ENCODE results near the gene MYEOV. TPM values are rescaled to one million over a fixed set of nuclear protein-coding genes. Genes with fewer than 3 reads are reported as not detected.

MYEOV gene
- total RNA-seq, 1 experiment from 2014 or later: 1.4 TPM

GRCh38 chr11:69339041-69339733 is 45.2 kb downstream of the MYEOV start (continued):
- TF ChIP-seq AFF4 (CRISPR knock-in tag; IDR thresholded peaks at IDR 0.05; ENCODE audit: borderline replicate concordance) (no peak), MXD4 (CRISPR knock-in tag; IDR thresholded peaks at IDR 0.05; ENCODE audit: borderline replicate concordance) (no peak), RORB (CRISPR knock-in tag; IDR thresholded peaks at IDR 0.05) (no peak), ELF4 (CRISPR knock-in tag; IDR thresholded peaks at IDR 0.05; ENCODE audit: low read depth) (no peak), NFE2L1 (CRISPR knock-in tag; IDR thresholded peaks at IDR 0.05) (no peak), CBFB (CRISPR knock-in tag; IDR thresholded peaks at IDR 0.05; ENCODE audit: low read depth) (no peak)

DNA sequence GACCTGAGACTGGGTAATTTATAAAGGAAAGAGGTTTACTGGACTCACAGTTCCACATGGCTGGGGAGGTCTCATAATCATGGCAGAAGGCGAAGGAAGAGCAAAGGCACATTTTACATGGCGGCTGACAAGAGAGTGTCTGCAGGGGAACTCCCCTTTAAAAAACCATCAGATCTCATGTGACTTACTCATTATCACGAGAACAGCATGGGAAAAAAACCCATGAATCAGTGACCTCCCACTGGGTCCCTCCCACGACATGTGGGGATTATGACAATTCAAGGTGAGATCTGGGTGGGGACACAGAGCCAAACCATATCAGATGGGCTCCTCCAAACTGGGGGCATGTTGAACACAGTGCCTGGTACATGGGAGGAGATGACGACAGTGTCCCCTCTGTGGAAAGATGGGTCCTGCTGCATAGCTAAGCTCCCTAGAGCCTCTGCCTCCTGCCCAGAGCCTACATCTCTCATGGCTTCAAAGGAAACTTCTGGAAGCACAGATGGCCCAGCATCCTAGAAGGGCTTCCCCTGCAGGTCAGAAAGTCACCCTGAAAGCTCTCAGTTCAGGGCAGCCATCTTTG is 46.1 kb downstream of the MYEOV start:
- TF ChIP-seq IRF1 (CRISPR knock-in tag; IDR thresholded peaks at IDR 0.05) (no peak), SMAD4 (CRISPR knock-in tag; IDR thresholded peaks at IDR 0.05) (no peak)
- peaks cover 8% of the 10 kb centered on the region for H3K4me1 Mint-ChIP-seq
- ChIA-PET CTCF (no interaction called here), POLR2A (no interaction called here)
- peaks cover 17% of the 10 kb centered on the region for H3K9me3 Mint-ChIP-seq
- H3K27me3 Mint-ChIP-seq (ENCODE audit: low read depth): no peaks in the 10 kb centered on the region
- DNase-seq (ENCODE audit: low spot score): no peak
- H3K27ac Mint-ChIP-seq: no peak overlapping the region
- no peak overlapping the region for H3K4me3 Mint-ChIP-seq
- peaks cover 4% of the 10 kb centered on the region; the same call in 1 of the 2 replicates for H3K36me3 Mint-ChIP-seq
- ATAC-seq: no peak

- Mint-ChIP-seq H3K36me3 (peaks cover 4% of the 10 kb centered on the region; the same call in 1 of the 2 replicates), H3K9me3 (peaks cover 17% of the 10 kb centered on the region), H3K27ac (no peak overlapping the region), H3K27me3 (ENCODE audit: low read depth) (no peaks in the 10 kb centered on the region), H3K4me3 (no peak overlapping the region), H3K4me1 (peaks cover 3% of the 10 kb centered on the region)
- ChIA-PET CTCF (interaction anchor here (0.6 kb wide), 1 partner anchor 198 kb away, joined by 3 read pairs; no protein-coding TSS in a partner anchor), POLR2A (no interaction called here)
- no peak for TF ChIP-seq USF2 (CRISPR knock-in tag; IDR thresholded peaks at IDR 0.05)
- TF ChIP-seq, protein P1, sequence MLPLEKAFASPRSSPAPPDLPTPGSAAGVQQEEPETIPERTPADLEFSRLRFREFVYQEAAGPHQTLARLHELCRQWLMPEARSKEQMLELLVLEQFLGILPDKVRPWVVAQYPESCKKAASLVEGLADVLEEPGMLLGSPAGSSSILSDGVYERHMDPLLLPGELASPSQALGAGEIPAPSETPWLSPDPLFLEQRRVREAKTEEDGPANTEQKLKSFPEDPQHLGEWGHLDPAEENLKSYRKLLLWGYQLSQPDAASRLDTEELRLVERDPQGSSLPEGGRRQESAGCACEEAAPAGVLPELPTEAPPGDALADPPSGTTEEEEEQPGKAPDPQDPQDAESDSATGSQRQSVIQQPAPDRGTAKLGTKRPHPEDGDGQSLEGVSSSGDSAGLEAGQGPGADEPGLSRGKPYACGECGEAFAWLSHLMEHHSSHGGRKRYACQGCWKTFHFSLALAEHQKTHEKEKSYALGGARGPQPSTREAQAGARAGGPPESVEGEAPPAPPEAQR (CRISPR knock-in tag; IDR thresholded peaks at IDR 0.05): no peak
- TF ChIP-seq EMX1 (CRISPR knock-in tag; IDR thresholded peaks at IDR 0.05): no peak
- TF ChIP-seq ZNF671 (CRISPR knock-in tag; IDR thresholded peaks at IDR 0.05): no peak
- DNase-seq (ENCODE audit: low spot score): no peak
- no peak for ATAC-seq
Observed at GRCh38 chr11:69342588-69343330, 48.8 kb downstream of the MYEOV start.

Data from WTC11 (cell line).